ENCODE measurements around the gene STIP1. TPM values are rescaled to one million over a fixed set of nuclear protein-coding genes. Genes with fewer than 3 reads are reported as not detected.
A peak's percentile ranks its signal among the peaks of the same experiment; 100 is the strongest.

The STIP1 gene
- total and polyA plus RNA-seq, 9 of the 15 experiments (the other 6 are each of a cell fraction or from before 2014, with no cell fraction given), result 58.1 to 465 (median 346) TPM

DNA sequence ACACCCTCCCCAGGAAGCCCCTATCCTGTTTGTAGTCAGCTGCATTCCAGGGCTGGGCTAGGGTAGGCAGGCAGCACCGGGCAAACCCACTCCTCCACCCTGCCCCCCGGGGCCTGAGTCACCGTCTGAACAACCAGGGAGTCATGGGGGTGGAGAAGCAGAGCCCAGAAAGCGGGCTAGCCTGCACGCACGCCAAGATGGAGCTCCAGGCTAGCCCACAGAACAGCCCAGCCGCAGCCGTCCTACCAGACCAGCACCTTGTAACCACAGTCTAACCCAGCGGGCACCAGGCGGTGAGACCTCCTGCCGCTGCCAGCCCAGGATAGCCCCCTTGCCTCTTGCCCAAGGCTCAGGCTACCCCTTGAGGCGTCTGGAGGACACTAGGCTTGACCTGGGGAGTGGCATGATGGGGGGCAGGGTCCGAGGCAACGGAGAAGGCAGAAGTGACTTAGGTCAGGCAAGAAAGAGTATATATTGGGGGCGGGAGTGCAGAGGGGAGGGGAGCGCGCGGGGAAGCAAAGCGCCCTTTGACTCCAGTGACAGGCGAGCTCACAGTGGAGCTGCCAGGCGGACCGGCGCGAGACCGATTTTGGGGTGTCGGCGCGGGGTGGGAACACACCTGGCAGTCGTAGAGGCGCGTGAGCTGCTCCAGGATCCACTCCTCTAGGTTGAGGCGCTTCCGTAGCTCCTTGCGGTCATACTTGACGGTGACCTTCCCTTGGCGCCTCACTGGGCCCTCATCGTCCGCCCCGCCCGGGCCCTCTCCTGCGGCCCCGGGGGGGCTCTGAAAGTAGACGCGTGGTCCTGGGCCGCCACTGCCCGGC lies 60.0 kb downstream of the STIP1 start (continued):
- TF ChIP-seq, protein P1, sequence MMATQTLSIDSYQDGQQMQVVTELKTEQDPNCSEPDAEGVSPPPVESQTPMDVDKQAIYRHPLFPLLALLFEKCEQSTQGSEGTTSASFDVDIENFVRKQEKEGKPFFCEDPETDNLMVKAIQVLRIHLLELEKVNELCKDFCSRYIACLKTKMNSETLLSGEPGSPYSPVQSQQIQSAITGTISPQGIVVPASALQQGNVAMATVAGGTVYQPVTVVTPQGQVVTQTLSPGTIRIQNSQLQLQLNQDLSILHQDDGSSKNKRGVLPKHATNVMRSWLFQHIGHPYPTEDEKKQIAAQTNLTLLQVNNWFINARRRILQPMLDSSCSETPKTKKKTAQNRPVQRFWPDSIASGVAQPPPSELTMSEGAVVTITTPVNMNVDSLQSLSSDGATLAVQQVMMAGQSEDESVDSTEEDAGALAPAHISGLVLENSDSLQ (IDR thresholded peaks at IDR 0.05), result no peak
- TF ChIP-seq SOX6 (IDR thresholded peaks at IDR 0.05) (0 out of 2 replicates have a peak, but pooled peaks have one; percentile 38), ZHX1 (conservative IDR thresholded peaks at IDR 0.05; ENCODE audit: low read length) (no peak), ZNF668 (CRISPR knock-in tag; IDR thresholded peaks at IDR 0.05) (no peak), SIX5 (IDR thresholded peaks at IDR 0.05; ENCODE audit: borderline replicate concordance in 1 of 2, insufficient read depth in 1 of 2, low read depth in 1 of 2, low read length in 2 of 2) (no peak), TAF9B (IDR thresholded peaks at IDR 0.05; ENCODE audit: partially characterized antibody) (no peak), RBBP5 (IDR thresholded peaks at IDR 0.05; ENCODE audit: borderline replicate concordance, insufficient read depth, low read length, poor library complexity, severe bottlenecking) (no peak), CBX2 (IDR thresholded peaks at IDR 0.05; ENCODE audit: insufficient read depth, low read length, poor library complexity, severe bottlenecking) (no peak), SNIP1 (IDR thresholded peaks at IDR 0.05; ENCODE audit: low read depth) (no peak), ERF (CRISPR knock-in tag; IDR thresholded peaks at IDR 0.05) (peak; percentile 44; the same call in 1 of the 2 replicates), FOXO4 (CRISPR knock-in tag; IDR thresholded peaks at IDR 0.05) (no peak), WHSC1 (IDR thresholded peaks at IDR 0.05; ENCODE audit: low read length) (no peak), ELF4 (CRISPR knock-in tag; IDR thresholded peaks at IDR 0.05) (no peak)
- TF ChIP-seq, protein P2, sequence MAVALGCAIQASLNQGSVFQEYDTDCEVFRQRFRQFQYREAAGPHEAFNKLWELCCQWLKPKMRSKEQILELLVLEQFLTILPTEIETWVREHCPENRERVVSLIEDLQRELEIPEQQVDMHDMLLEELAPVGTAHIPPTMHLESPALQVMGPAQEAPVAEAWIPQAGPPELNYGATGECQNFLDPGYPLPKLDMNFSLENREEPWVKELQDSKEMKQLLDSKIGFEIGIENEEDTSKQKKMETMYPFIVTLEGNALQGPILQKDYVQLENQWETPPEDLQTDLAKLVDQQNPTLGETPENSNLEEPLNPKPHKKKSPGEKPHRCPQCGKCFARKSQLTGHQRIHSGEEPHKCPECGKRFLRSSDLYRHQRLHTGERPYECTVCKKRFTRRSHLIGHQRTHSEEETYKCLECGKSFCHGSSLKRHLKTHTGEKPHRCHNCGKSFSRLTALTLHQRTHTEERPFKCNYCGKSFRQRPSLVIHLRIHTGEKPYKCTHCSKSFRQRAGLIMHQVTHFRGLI (CRISPR knock-in tag; IDR thresholded peaks at IDR 0.05), result no peak
- TF ChIP-seq, protein P3, sequence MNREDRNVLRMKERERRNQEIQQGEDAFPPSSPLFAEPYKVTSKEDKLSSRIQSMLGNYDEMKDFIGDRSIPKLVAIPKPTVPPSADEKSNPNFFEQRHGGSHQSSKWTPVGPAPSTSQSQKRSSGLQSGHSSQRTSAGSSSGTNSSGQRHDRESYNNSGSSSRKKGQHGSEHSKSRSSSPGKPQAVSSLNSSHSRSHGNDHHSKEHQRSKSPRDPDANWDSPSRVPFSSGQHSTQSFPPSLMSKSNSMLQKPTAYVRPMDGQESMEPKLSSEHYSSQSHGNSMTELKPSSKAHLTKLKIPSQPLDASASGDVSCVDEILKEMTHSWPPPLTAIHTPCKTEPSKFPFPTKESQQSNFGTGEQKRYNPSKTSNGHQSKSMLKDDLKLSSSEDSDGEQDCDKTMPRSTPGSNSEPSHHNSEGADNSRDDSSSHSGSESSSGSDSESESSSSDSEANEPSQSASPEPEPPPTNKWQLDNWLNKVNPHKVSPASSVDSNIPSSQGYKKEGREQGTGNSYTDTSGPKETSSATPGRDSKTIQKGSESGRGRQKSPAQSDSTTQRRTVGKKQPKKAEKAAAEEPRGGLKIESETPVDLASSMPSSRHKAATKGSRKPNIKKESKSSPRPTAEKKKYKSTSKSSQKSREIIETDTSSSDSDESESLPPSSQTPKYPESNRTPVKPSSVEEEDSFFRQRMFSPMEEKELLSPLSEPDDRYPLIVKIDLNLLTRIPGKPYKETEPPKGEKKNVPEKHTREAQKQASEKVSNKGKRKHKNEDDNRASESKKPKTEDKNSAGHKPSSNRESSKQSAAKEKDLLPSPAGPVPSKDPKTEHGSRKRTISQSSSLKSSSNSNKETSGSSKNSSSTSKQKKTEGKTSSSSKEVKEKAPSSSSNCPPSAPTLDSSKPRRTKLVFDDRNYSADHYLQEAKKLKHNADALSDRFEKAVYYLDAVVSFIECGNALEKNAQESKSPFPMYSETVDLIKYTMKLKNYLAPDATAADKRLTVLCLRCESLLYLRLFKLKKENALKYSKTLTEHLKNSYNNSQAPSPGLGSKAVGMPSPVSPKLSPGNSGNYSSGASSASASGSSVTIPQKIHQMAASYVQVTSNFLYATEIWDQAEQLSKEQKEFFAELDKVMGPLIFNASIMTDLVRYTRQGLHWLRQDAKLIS (CRISPR knock-in tag; IDR thresholded peaks at IDR 0.05), result no peak; the same call in 1 of the 2 replicates
